Measurements from ENCODE around the gene NR1D1.

NR1D1 gene

GRCh38 chr17:40111221-40112128, 11.1 kb upstream of the NR1D1 start:
- DNase-seq (ENCODE audit: low read depth in 2 of 2), result peak in 1 of 2 donors; percentile 53

DNA sequence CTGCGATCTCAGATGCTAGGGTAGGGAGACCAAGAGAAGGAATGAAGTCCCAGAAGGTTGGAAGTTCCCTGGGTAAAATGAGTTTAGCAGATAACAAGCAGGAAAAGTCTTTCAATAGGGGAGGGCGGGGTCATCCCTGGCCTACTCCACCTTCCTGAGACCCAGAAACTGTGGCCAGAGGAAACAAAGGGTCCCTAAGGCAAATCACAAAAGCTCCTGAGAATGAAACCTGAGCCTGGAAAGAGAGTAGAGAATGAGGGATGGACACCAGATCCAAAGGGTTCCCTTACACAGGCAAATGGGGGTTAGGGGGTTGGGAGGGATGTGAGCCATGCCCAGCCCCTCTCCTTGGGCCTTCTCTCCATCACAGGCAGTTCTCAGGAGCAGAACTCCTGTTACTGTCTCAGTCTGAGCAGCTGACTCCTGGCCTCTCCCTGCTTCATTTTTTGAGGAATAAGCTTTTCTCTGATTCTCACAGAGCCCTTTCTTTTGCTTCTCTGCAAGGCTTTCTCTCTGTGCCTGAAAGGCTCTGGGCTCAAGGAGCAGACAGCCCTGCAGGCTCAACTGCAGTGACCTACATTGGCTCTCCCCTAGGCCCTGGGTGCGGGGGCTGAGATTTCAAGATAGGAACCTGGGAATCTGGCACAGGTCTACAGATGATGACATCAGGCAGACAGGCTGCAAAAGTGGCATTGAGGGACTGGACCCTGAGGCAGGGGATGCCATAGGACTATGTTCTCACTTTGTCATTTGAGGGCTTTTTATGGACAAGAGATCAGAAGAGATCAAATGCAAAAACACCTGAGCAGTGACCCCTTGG, 9.8 kb upstream of the NR1D1 start:
- DNase-seq (ENCODE audit: low read depth in 2 of 2), result no peak

- no peak for DNase-seq (ENCODE audit: low read depth in 2 of 2)
These were observed 8.8 kb upstream of the NR1D1 start for GRCh38 chr17:40108970-40109824.

GRCh38 chr17:40107522-40108174, 7.3 kb upstream of the NR1D1 start:
- no peak for DNase-seq (ENCODE audit: low read depth in 2 of 2)

DNA sequence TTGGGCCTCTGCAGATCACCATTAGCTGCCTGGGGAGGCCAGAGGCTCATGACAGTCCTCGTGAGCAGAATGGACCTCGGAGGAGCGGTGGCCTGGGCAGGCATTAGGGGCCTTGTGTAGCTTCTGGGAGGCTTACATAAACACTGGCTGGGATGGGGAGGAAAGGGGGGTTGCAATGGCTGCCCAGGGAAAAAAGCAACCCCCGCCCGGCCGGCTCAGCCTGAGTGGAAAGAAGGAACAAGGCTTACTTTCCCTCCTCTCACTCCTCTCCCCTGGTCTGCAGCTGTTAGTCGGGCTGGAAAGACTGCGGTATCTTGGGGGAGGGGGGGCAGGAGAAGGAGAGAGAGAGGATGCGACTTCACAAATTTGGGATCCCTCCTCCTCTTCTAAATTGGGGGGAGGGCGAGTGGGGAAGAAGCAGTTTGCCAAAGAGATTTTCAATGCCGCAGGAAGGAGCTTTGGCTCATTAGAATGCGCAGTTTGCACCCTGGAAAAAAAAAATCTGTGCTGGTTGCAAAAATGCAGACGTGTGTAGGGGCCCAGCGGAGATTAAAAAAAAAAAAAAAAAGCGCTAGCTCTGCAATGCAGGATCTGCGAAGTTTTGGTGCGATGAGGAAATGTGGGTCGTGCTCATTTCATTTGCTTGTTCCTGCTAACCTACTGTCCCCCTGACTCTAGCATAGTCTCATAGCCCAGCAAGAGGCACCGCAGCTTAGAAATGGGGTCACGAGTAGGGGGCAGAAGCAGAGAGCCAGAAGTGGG, 6.6 kb upstream of the NR1D1 start:
- no peak for DNase-seq (ENCODE audit: low read depth in 2 of 2)

GRCh38 chr17:40105861-40106759, 5.7 kb upstream of the NR1D1 start:
- DNase-seq (ENCODE audit: low read depth in 2 of 2), result no peak

- no peak for DNase-seq (ENCODE audit: low read depth in 2 of 2)
These were observed 4.5 kb upstream of the NR1D1 start for GRCh38 chr17:40104594-40105486.

DNA sequence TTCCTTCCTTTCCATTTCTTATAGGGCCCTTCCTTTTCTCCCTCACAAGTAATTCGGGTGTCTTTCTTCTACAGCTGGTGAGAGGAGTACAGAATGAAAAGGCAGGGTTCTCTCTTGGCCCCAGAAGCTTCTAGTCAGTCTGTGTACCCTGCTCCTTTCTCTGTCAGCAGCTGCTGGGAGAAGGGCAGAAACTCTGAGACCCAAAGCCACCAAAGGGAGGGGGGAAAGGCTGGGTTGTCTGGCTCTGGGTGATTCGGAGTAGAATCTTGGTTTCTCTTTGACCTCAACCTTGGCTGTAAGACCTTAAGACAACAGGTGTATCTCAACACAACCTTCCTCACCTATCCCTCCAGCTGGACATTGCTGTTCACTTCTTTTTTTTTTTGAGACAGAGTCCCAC, 3.3 kb upstream of the NR1D1 start:
- DNase-seq (ENCODE audit: low read depth in 2 of 2), result no peak

DNA sequence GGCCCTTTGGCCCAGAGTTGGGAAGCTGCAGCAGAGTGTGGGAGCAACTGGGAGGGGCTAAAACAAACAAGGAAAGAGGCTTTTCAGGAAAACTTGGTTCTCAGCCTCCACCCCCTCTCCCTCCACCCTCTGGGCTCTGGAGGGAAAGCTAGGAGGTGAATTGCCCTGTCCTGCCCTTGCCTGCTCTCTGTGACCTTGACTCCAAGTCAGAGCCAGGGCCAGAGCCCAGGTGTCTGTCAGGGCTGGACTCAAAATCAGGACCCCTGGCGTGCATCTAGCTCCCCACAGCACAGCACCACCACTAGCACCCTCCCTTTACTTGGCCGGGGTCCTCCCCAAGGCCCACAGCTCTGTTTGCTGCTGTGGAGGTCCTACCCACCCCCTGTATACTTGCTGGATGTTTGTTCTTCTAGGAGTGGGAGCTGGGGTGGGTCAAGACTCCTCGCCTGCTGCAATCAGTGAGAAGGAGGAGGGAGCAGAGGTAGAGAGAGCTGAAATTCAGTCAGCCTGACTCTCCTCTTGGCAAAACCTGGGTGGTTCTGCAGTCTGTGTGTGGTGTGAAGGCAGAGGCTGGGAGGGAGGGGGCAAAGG, 2.8 kb upstream of the NR1D1 start:
- no peak for DNase-seq (ENCODE audit: low read depth in 2 of 2)

DNA sequence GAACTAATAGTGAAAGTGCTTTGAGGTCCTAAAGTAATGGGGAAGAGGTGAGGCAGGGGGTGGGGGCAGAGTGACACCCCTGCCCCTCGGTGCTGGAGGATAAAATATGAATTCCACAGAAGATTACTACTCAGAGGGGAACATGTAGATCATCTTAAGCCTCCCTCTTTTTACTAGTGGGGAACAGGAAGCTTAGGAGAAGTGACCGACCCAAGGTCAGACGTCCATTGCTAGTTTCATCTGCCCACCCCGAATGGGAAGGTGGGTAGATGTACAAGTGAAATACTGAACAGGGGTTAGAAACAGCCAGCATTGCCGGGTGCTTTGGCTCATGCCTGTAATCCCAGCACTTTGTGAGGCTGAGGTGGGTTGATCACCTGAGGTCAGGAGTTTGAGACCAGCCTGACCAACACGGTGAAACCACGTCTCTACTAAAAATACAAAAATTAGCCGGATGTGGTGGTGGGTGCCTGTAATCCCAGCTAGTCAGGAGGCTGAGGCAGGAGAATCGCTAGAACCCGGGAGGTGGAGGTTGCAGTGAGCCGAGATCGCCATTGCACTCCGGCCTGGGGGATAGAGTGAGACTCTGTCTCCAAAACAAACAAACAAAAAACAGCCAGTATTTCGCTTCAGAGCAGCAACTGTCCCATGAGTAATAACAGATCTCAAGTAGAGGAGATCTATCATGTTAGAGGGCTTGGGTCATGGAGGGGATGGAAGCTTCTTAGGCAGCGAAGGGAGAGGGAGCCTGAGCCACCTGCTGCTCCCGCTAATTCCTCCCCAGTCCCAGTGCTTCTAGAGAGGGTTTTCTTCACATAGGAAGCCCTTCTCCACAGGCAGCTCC, 1.2 kb upstream of the NR1D1 start:
- DNase-seq (ENCODE audit: low read depth in 2 of 2), result no peak

DNA sequence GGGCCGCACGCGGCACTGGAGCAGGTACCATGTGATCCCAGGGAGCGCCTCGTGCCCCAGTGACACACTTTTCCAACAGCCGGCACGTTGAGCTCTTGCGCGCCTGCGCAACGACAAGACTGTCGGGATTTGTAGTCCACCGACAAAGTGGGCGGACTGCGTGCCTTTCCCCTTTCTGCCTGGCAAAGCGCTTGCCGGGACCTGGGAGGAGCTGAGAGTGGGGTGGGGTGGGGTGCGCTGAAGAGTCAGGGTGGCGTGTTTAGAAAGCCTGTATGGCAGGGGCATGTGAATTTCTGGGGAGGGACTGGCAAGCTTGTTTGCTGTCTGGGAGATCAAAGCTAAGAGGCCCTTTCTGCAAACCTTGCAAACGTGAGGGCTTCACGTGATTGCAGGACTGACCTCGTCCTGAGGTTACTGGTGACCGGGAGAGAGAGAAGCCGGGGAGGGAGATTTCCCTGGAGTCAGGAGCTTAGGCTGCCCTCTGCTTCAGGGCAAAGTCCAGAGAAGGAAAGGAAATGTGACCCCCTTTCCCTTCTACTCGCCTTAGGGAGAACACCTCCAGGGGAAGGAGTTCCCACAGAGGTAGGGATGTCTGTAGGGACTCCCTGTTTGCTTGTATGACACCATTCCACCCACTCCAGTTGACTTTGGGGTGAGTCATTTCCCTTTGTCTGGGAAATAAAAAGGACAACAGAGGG, 429 bp upstream of the NR1D1 start:
- peak; percentile 78 to 83 for DNase-seq (ENCODE audit: low read depth in 2 of 2)

- no peak for DNase-seq (ENCODE audit: low read depth in 2 of 2)
These were observed 570 bp downstream of the NR1D1 start for GRCh38 chr17:40099619-40100418.

- peak; percentile 99 for DNase-seq (ENCODE audit: low read depth in 2 of 2)
These were observed 1.4 kb downstream of the NR1D1 start for GRCh38 chr17:40098846-40099618.

- no peak for DNase-seq (ENCODE audit: low read depth in 2 of 2)
These were observed 2.2 kb downstream of the NR1D1 start for GRCh38 chr17:40097931-40098845.
